ENCODE results near the gene TOP3A. TPM values are rescaled to one million over a fixed set of nuclear protein-coding genes. Genes with fewer than 3 reads are reported as not detected.

Gene TOP3A
- total and polyA plus RNA-seq, 2 of the 13 experiments (the other 11 are each of a cell fraction or from before 2014, with no cell fraction given): 16.9 to 36.8 TPM

DNA sequence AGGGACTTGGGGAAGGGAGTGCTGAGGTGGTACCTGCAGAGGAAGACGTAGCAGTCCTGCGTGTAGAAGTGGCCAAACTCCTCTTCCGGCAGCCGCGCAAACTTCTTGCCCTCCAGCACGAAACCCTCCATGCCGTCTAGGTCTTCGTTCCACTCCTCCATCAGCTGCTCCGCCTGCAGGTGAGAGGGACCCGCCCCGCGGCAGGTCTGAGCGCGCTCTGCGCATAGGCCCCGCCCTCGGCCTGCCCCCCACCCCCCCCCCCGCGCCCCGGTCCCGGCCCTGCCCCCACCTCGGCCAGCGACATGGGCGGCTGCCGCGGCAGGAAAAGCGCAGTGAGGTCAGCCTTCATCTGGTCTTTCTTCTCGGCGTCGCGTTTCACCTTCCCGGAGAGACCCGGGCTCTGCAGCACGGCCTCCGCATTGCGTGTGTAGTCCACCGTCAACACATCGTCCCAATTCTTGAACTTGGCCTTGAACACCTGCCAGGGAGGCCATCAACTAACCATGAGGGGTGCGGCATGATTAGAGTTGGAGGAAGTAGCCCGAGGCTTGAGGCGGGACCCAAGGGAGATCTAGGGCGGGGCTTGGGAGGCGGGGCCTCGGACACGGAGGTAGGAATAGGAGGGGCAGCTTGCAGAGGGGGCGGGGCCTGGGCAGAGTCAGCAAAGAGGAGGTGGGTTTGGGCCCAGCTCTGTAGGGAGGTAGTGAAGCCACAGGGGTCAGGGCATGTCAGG lies 67.7 kb downstream of the TOP3A start (continued):
- TF ChIP-seq, protein P1, sequence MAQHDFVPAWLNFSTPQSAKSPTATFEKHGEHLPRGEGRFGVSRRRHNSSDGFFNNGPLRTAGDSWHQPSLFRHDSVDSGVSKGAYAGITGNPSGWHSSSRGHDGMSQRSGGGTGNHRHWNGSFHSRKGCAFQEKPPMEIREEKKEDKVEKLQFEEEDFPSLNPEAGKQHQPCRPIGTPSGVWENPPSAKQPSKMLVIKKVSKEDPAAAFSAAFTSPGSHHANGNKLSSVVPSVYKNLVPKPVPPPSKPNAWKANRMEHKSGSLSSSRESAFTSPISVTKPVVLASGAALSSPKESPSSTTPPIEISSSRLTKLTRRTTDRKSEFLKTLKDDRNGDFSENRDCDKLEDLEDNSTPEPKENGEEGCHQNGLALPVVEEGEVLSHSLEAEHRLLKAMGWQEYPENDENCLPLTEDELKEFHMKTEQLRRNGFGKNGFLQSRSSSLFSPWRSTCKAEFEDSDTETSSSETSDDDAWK (CRISPR knock-in tag; IDR thresholded peaks at IDR 0.05): no peak

DNA sequence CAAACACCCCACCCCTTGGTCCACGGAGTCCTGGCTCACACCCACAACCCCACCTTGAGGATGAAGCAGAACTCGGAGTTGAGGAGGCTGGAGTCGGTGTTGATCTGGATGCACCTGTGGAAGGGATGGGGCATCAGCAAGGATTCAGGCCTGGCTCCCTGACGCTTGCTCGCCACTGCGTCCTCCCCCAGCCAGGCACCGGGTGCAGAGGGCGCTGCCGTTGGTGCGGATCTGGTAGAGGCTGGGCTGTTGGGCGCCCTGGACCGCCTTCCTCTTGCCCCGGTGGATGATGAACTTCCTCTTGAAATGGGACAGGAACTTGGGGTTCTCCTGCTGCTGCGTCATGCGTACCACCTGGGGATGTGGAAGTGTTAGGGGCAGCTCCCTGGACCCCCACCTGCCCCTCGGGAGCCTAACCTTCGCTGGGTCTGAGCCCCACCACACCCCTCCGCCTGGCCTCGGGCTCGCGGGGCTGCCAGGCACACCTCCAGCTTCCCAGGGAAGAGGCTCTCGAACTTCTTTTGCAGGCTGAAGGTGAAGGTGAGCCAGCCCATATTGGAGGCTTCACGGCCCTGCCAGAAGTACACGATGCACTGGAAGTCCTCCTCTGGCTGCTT lies 68.6 kb downstream of the TOP3A start:
- Histone ChIP-seq H3K4me2 (ENCODE audit: low read depth, low read length) (no peak overlapping the region), H3K9ac (ENCODE audit: insufficient read depth, low read depth, low read length) (no peak overlapping the region), H3K27me3 (ENCODE audit: control insufficient read depth in 1 of 2, insufficient read depth in 2 of 2, low read length in 2 of 2) (no peaks in the 10 kb centered on the region), H3K27ac (ENCODE audit: extremely low read length, insufficient read depth, low read length) (no peak overlapping the region), H3K36me3 (replicated peaks in 1 of 2; ENCODE audit: control insufficient read depth in 1 of 2, insufficient read depth in 2 of 2, low read length in 2 of 2) (peaks cover 27 to 55% of the 10 kb centered on the region in 2 experiments), H3K9me3 (ENCODE audit: low read length) (no peaks in the 10 kb centered on the region), H3K79me2 (ENCODE audit: insufficient read depth, low read length) (no peaks in the 10 kb centered on the region), H3K4me3 (replicated peaks in 1 of 3; ENCODE audit: insufficient read depth in 1 of 3, low read depth in 2 of 3, low read length in 3 of 3) (no peak overlapping the region), H2AFZ (ENCODE audit: low read length) (no peak overlapping the region), H4K20me1 (ENCODE audit: insufficient read depth, low read length) (no peaks in the 10 kb centered on the region), H3K4me1 (ENCODE audit: insufficient read depth, low read length) (no peaks in the 10 kb centered on the region)
- intact Hi-C loops (cut with micrococcal nuclease; ENCODE audit: unreplicated experiment): no loop called here
- no peak for ATAC-seq
- no peak for FAIRE-seq
- BruUV-seq (replicated peaks): no TSS peak
- WGBS (ENCODE audit: low lambda C conversion rate): 99% methylated on average over 20 of the region's 24 CpGs
- in situ Hi-C loops (cut with HindIII; ENCODE audit: extremely low pct_ligation_motif_present, low pct_unique_long_range_greater_than_20kb): no loop called here
- CTCF ChIA-PET (ENCODE audit: low intra/inter-chr PET ratio, low total read pairs): no interaction called here
- no peak for DNase-seq (ENCODE audit: low spot score)
- TF ChIP-seq AGO1 (IDR thresholded peaks at IDR 0.05; ENCODE audit: low read depth, low read length, poor library complexity, severe bottlenecking) (no peak), ZBTB7A (CRISPR knock-in tag; IDR thresholded peaks at IDR 0.05) (no peak), AGO2 (optimal IDR thresholded peaks at IDR 0.05; ENCODE audit: low read depth, low read length) (peak; percentile 38)
- POLR2A ChIA-PET: no interaction called here

Data from HepG2 (cell line).